Kidney epithelial cell (primary cell): ENCODE results near the gene HSD17B2. TPM values are rescaled to one million over a fixed set of nuclear protein-coding genes. Genes with fewer than 3 reads are reported as not detected.

Experiments
- DNase-seq: peaks from one replicate; pipeline ENCODE4 v3.0.0-alpha.2; 2010; ENCODE audit warnings: low read depth
- H3K27me3 ChIP-seq: 2 replicates; pipeline ENCODE4 v1.6.0; 2011; ENCODE audit warnings: low read length; ENCODE audit not compliant: control insufficient read depth, insufficient read depth
- H3K36me3 ChIP-seq: 2 replicates; pipeline ENCODE4 v1.5.1; 2011; ENCODE audit warnings: low read length; ENCODE audit not compliant: control insufficient read depth, insufficient read depth
- H3K4me3 ChIP-seq: 2 replicates; pipeline ENCODE4 v1.5.1; 2011; ENCODE audit warnings: low read depth, mild to moderate bottlenecking, control low read depth, low read length
- CTCF ChIP-seq: IDR thresholded peaks from 2 replicates; pipeline ENCODE4 v1.5.1; 2011; ENCODE audit warnings: mild to moderate bottlenecking, moderate library complexity, low read length, control low read depth, inconsistent platforms; ENCODE audit not compliant: insufficient read depth, poor library complexity, severe bottlenecking
- total RNA-seq: library from RNA; depleted of rRNA; stranded (reverse); fragments of >200 nt; gene quantifications from 2 replicates; pipeline ENCODE4 v1.2.3, GENCODE V29; 2015

HSD17B2 gene
- total RNA-seq, 1 donor from 2014 or later: not detected

- H3K36me3 ChIP-seq: no peaks in the 10 kb centered on the region
- H3K4me3 ChIP-seq: no peak overlapping the region
- TF ChIP-seq CTCF: no peak
- no peaks in the 10 kb centered on the region for H3K27me3 ChIP-seq
- no peak for DNase-seq
These were observed 39.0 kb downstream of the HSD17B2 start for GRCh38 chr16:82074019-82074558.

- no peak for TF ChIP-seq CTCF
- Histone ChIP-seq H3K27me3 (no peaks in the 10 kb centered on the region), H3K4me3 (no peak overlapping the region), H3K36me3 (no peaks in the 10 kb centered on the region)
- no peak for DNase-seq
These were observed 43.1 kb downstream of the HSD17B2 start for GRCh38 chr16:82078125-82078524.

GRCh38 chr16:82079892-82080291, 44.8 kb downstream of the HSD17B2 start:
- Histone ChIP-seq H3K27me3 (no peaks in the 10 kb centered on the region), H3K4me3 (no peak overlapping the region), H3K36me3 (no peaks in the 10 kb centered on the region)
- no peak for TF ChIP-seq CTCF
- no peak for DNase-seq

GRCh38 chr16:82081264-82081663, 46.2 kb downstream of the HSD17B2 start:
- no peak for DNase-seq
- Histone ChIP-seq H3K27me3 (no peaks in the 10 kb centered on the region), H3K36me3 (no peaks in the 10 kb centered on the region), H3K4me3 (no peak overlapping the region)
- no peak for TF ChIP-seq CTCF

- no peaks in the 10 kb centered on the region for H3K36me3 ChIP-seq
- DNase-seq: no peak
- H3K4me3 ChIP-seq: no peak overlapping the region
- no peak for TF ChIP-seq CTCF
- H3K27me3 ChIP-seq: no peaks in the 10 kb centered on the region
These were observed 47.0 kb downstream of the HSD17B2 start for GRCh38 chr16:82082097-82082496.

- Histone ChIP-seq H3K27me3 (no peaks in the 10 kb centered on the region), H3K4me3 (no peak overlapping the region), H3K36me3 (no peaks in the 10 kb centered on the region)
- peak; percentile 51 for DNase-seq
- no peak for TF ChIP-seq CTCF
These were observed 47.6 kb downstream of the HSD17B2 start for GRCh38 chr16:82082543-82083244.
